GM21619 (cell line): ENCODE data around the gene LDHAL6B.

Experiments used
- ATAC-seq: cut with Tn5 transposase; IDR thresholded peaks from one replicate; pipeline ENCODE4 v1.9.1; 2021; ENCODE audit not compliant: unreplicated experiment

The LDHAL6B gene

GRCh38 chr15:59176653-59177316, 29.9 kb upstream of the LDHAL6B start:
- ATAC-seq, result no peak

- ATAC-seq, result no peak
Measured at GRCh38 chr15:59177317-59177660, 29.4 kb upstream of the LDHAL6B start.

- ATAC-seq, result no peak
Measured at GRCh38 chr15:59178151-59178695, 28.4 kb upstream of the LDHAL6B start.

- no peak for ATAC-seq
Measured at GRCh38 chr15:59179717-59180116, 26.9 kb upstream of the LDHAL6B start.

- ATAC-seq, result no peak
Measured at GRCh38 chr15:59180945-59181600, 25.6 kb upstream of the LDHAL6B start.

- ATAC-seq, result no peak
Measured at GRCh38 chr15:59185725-59186124, 20.9 kb upstream of the LDHAL6B start.

- no peak for ATAC-seq
Measured at GRCh38 chr15:59186501-59186900, 20.1 kb upstream of the LDHAL6B start.

- ATAC-seq, result no peak
Measured at GRCh38 chr15:59189241-59189640, 17.4 kb upstream of the LDHAL6B start.

GRCh38 chr15:59190291-59190690, 16.4 kb upstream of the LDHAL6B start:
- no peak for ATAC-seq

GRCh38 chr15:59191855-59192237, 14.8 kb upstream of the LDHAL6B start:
- no peak for ATAC-seq

- ATAC-seq, result no peak
Measured at GRCh38 chr15:59194639-59195325, 11.9 kb upstream of the LDHAL6B start.

- no peak for ATAC-seq
Measured at GRCh38 chr15:59196416-59196815, 10.2 kb upstream of the LDHAL6B start.

GRCh38 chr15:59197454-59197853, 9.2 kb upstream of the LDHAL6B start:
- no peak for ATAC-seq

- no peak for ATAC-seq
Measured at GRCh38 chr15:59199626-59200465, 6.8 kb upstream of the LDHAL6B start.

GRCh38 chr15:59200560-59200959, 6.1 kb upstream of the LDHAL6B start:
- ATAC-seq, result no peak

- no peak for ATAC-seq
Measured at GRCh38 chr15:59203008-59203407, 3.6 kb upstream of the LDHAL6B start.

GRCh38 chr15:59203657-59204056, 3.0 kb upstream of the LDHAL6B start:
- ATAC-seq, result no peak

GRCh38 chr15:59205839-59206622, 612 bp upstream of the LDHAL6B start:
- no peak for ATAC-seq

GRCh38 chr15:59208613-59209249, 2.1 kb downstream of the LDHAL6B start:
- no peak for ATAC-seq

GRCh38 chr15:59210186-59210585, 3.5 kb downstream of the LDHAL6B start:
- no peak for ATAC-seq
